Adipocyte (in vitro differentiated cells): ENCODE data around the gene FBXO27.
"Not testable (repeated sequence)": the region's sequence is repeated elsewhere in the genome, so short reads cannot be mapped to it uniquely, and the experiment has no call there.

Source experiments
- DNase-seq: peaks from one replicate; pipeline ENCODE4 v3.0.0-alpha.2; 2015; ENCODE audit warnings: low read depth
- H3K27me3 ChIP-seq: replicated peaks from 2 replicates; pipeline ENCODE4 v1.7.0; 2013; ENCODE audit warnings: mild to moderate bottlenecking, low read length, moderate library complexity; ENCODE audit not compliant: control insufficient read depth, insufficient read depth
- H3K36me3 ChIP-seq: 2 replicates; pipeline ENCODE4 v1.7.0; 2013; ENCODE audit warnings: low read length, mild to moderate bottlenecking, moderate library complexity; ENCODE audit not compliant: control insufficient read depth, insufficient read depth, severe bottlenecking
- H3K4me1 ChIP-seq: 2 replicates; pipeline ENCODE4 v1.7.0; 2013; ENCODE audit warnings: mild to moderate bottlenecking, low read length, moderate library complexity; ENCODE audit not compliant: control insufficient read depth, insufficient read depth
- H3K4me3 ChIP-seq: 2 replicates; pipeline ENCODE4 v1.7.0; 2013; ENCODE audit warnings: mild to moderate bottlenecking, low read length, moderate library complexity
- H3K9ac ChIP-seq: 2 replicates; pipeline ENCODE4 v1.7.0; 2013; ENCODE audit warnings: mild to moderate bottlenecking, low read length, moderate library complexity
- H3K9me3 ChIP-seq: 2 replicates; pipeline ENCODE4 v1.7.0; 2013; ENCODE audit warnings: mild to moderate bottlenecking, low read length, moderate library complexity; ENCODE audit not compliant: control insufficient read depth

The FBXO27 gene

GRCh38 chr19:39032063-39032918 lies at the start of gene FBXO27:
FBXO27 (minus strand) TSS chr19:39032549; CDS start chr19:39032227, 322 bp downstream.
- H3K4me1 ChIP-seq: peaks cover 30% of the 10 kb centered on the region
- peak within 1 kb of the TSS; percentile 78 for H3K4me3 ChIP-seq
- no peaks in the 10 kb centered on the region for H3K27me3 ChIP-seq
- peaks cover 5% of the 10 kb centered on the region for H3K36me3 ChIP-seq
- peaks cover 3% of the 10 kb centered on the region for H3K9me3 ChIP-seq
- peak within 1 kb of the TSS; percentile 82 for H3K9ac ChIP-seq
- DNase-seq: peak; percentile 16

- no peaks in the 10 kb centered on the region for H3K36me3 ChIP-seq
- H3K9ac ChIP-seq: no peak overlapping the region
- DNase-seq: no peak
- peaks cover 12% of the 10 kb centered on the region for H3K4me1 ChIP-seq
- no peaks in the 10 kb centered on the region for H3K9me3 ChIP-seq
- H3K4me3 ChIP-seq: no peak overlapping the region
- no peaks in the 10 kb centered on the region for H3K27me3 ChIP-seq
These were observed 48.1 kb upstream of the FBXO27 start for GRCh38 chr19:39080431-39080830.

- Histone ChIP-seq H3K9me3 (no peaks in the 10 kb centered on the region), H3K27me3 (no peaks in the 10 kb centered on the region), H3K36me3 (no peaks in the 10 kb centered on the region), H3K9ac (peak overlapping the region; percentile 62), H3K4me3 (peak overlapping the region; percentile 24), H3K4me1 (peaks cover 12% of the 10 kb centered on the region)
- peak; percentile 92 for DNase-seq
These were observed 46.3 kb upstream of the FBXO27 start for GRCh38 chr19:39078436-39079200.

DNA sequence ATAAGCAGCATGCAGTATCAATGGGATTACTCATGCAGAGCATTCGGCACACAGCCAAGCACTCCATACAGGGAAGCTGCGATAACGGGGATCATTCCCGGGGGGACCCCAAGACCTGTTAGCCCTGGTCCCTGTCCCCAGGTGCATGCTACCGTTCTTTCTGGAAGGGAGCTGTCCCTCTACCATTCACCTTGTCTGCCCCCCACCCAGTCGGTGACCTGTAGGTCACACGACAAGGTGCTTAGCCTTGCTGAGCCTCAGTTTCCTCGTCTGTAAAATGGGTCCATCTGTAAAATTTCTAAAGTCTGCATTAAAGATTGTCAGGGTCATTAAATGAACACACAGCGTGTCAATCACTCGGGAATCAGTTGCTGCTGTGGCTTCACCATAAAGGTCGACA lies 45.0 kb upstream of the FBXO27 start:
- DNase-seq: no peak

GRCh38 chr19:39074942-39075341 lies 42.6 kb upstream of the FBXO27 start:
- Histone ChIP-seq H3K9me3 (no peaks in the 10 kb centered on the region), H3K36me3 (no peaks in the 10 kb centered on the region), H3K4me3 (no peak overlapping the region), H3K4me1 (peaks cover 9% of the 10 kb centered on the region), H3K9ac (no peak overlapping the region), H3K27me3 (no peaks in the 10 kb centered on the region)
- DNase-seq: no peak

More for the DNA sequence above, 45.0 kb upstream of the FBXO27 start:
- Histone ChIP-seq H3K4me3 (no peak overlapping the region), H3K4me1 (peaks cover 9% of the 10 kb centered on the region), H3K9me3 (no peaks in the 10 kb centered on the region), H3K9ac (no peak overlapping the region), H3K27me3 (no peaks in the 10 kb centered on the region), H3K36me3 (no peaks in the 10 kb centered on the region)

GRCh38 chr19:39074205-39074692 lies 41.9 kb upstream of the FBXO27 start:
- no peaks in the 10 kb centered on the region for H3K27me3 ChIP-seq
- H3K9ac ChIP-seq: no peak overlapping the region
- no peak for DNase-seq
- H3K4me1 ChIP-seq: peaks cover 9% of the 10 kb centered on the region
- no peaks in the 10 kb centered on the region for H3K36me3 ChIP-seq
- no peak overlapping the region for H3K4me3 ChIP-seq
- H3K9me3 ChIP-seq: no peaks in the 10 kb centered on the region

DNA sequence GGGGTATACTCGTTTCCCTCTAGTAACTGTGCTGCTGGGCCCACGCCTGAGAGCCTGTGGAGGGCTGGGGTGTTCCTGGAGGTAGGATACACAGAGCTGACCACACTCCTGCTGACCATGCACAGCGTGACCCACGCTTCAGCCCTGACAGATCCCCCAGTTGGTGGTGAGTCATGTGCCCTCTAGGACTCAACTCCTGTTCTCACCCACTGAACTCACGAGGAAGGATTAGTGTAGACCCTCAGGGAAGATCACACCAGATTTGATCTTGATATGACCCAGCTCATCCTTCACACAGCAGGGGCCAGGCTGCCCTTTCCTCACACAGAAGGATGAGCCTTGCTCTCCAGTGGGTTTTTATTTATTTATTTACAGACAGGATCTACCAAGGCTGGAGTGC lies 38.5 kb upstream of the FBXO27 start:
- Histone ChIP-seq H3K4me1 (peaks cover 4% of the 10 kb centered on the region), H3K36me3 (no peaks in the 10 kb centered on the region), H3K9ac (no peak overlapping the region), H3K27me3 (no peaks in the 10 kb centered on the region), H3K9me3 (no peaks in the 10 kb centered on the region), H3K4me3 (no peak overlapping the region)
- DNase-seq: no peak

- not testable (repeated sequence) for H3K4me1 ChIP-seq, H3K27me3 ChIP-seq, H3K36me3 ChIP-seq, DNase-seq, H3K9me3 ChIP-seq, H3K4me3 ChIP-seq, H3K9ac ChIP-seq
These were observed 35.9 kb upstream of the FBXO27 start for GRCh38 chr19:39068259-39068658.

DNA sequence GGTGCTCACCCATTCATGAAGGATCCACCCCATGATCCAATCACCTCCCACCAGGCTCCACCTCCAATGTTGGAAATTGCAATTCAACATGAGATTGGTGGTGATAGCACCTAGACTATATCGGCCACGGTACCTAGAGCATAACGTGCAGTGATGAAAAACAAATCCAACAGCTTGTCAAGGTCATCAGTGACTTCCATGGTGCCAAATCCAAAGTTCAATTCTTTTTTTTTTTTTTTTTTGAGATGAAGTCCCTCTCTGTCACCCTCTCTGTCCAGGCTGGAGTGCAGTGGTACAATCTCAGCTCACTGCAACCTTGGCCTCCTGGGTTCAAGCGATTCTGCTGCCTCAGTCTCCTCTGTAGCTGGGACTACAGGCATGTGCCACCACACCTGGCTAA lies 34.8 kb upstream of the FBXO27 start:
- Histone ChIP-seq H3K27me3 (no peaks in the 10 kb centered on the region), H3K36me3 (no peaks in the 10 kb centered on the region), H3K9ac (no peak overlapping the region), H3K4me3 (no peak overlapping the region), H3K9me3 (no peaks in the 10 kb centered on the region), H3K4me1 (no peaks in the 10 kb centered on the region)
- DNase-seq: no peak

GRCh38 chr19:39065928-39066327 lies 33.6 kb upstream of the FBXO27 start:
- Histone ChIP-seq H3K27me3 (no peaks in the 10 kb centered on the region), H3K9ac (no peak overlapping the region), H3K9me3 (no peaks in the 10 kb centered on the region), H3K4me3 (no peak overlapping the region), H3K36me3 (no peaks in the 10 kb centered on the region), H3K4me1 (no peaks in the 10 kb centered on the region)
- DNase-seq: no peak

- Histone ChIP-seq H3K9ac (no peak overlapping the region), H3K4me3 (no peak overlapping the region), H3K4me1 (no peaks in the 10 kb centered on the region), H3K27me3 (no peaks in the 10 kb centered on the region), H3K36me3 (no peaks in the 10 kb centered on the region), H3K9me3 (no peaks in the 10 kb centered on the region)
- no peak for DNase-seq
These were observed 32.1 kb upstream of the FBXO27 start for GRCh38 chr19:39064405-39064804.
